Brain microvascular endothelial cell (primary cell): ENCODE results near the gene FNBP1.

Source experiments
- DNase-seq: peaks from one replicate; pipeline ENCODE4 v3.0.0-alpha.2; 2020
- H3K27ac ChIP-seq: fragments of 250-450 bp; sonication (Bioruptor Pico); 2 replicates; pipeline ENCODE4 v1.5.1; 2020; ENCODE audit warnings: mild to moderate bottlenecking, moderate library complexity
- H3K27me3 ChIP-seq: fragments of 250-450 bp; sonication (Bioruptor Pico); replicated peaks from 2 replicates; pipeline ENCODE4 v1.5.1; 2020; ENCODE audit warnings: mild to moderate bottlenecking
- H3K36me3 ChIP-seq: fragments of 250-450 bp; sonication (Bioruptor Pico); replicated peaks from 2 replicates; pipeline ENCODE4 v1.5.1; 2020; ENCODE audit warnings: mild to moderate bottlenecking
- H3K4me3 ChIP-seq: 2 replicates; pipeline ENCODE4 v1.5.1; 2011; ENCODE audit warnings: low read depth, mild to moderate bottlenecking, control low read depth, low read length, moderate library complexity
- CTCF ChIP-seq: IDR thresholded peaks from 2 replicates; pipeline ENCODE4 v1.5.1; 2011; ENCODE audit warnings: low read depth, mild to moderate bottlenecking, moderate library complexity, low read length, control low read depth, inconsistent platforms; ENCODE audit errors: missing control alignments
- in situ Hi-C: cut with HindIII; loops from 2 replicates; pipeline ENCODE4 v1.10.0; 2017; ENCODE audit warnings: low sequenced_read_pairs, low pct_ligation_motif_present

The FNBP1 gene

GRCh38 chr9:129878291-129878690 lies 164.7 kb downstream of the FNBP1 start:
- H3K4me3 ChIP-seq, result no peak overlapping the region
- DNase-seq, result no peak
- TF ChIP-seq CTCF, result no peak
- in situ Hi-C loops, result no loop called here
- peaks cover 23% of the 10 kb centered on the region for H3K36me3 ChIP-seq
- H3K27me3 ChIP-seq, result no peaks in the 10 kb centered on the region
- no peak overlapping the region for H3K27ac ChIP-seq

- in situ Hi-C loops, result no loop called here
- H3K4me3 ChIP-seq, result no peak overlapping the region
- TF ChIP-seq CTCF, result no peak
- H3K27ac ChIP-seq, result no peak overlapping the region
- peaks cover 22% of the 10 kb centered on the region for H3K36me3 ChIP-seq
- DNase-seq, result no peak
- H3K27me3 ChIP-seq, result no peaks in the 10 kb centered on the region
These were observed 166.2 kb downstream of the FNBP1 start for GRCh38 chr9:129876815-129877214.

GRCh38 chr9:129875687-129876395 lies 167.1 kb downstream of the FNBP1 start:
- in situ Hi-C loops, result no loop called here
- no peak for DNase-seq
- TF ChIP-seq CTCF, result no peak
- no peak overlapping the region for H3K4me3 ChIP-seq
- no peaks in the 10 kb centered on the region for H3K27me3 ChIP-seq
- no peak overlapping the region for H3K27ac ChIP-seq
- H3K36me3 ChIP-seq, result peaks cover 19% of the 10 kb centered on the region

GRCh38 chr9:129875181-129875611 lies 167.8 kb downstream of the FNBP1 start:
- Histone ChIP-seq H3K4me3 (no peak overlapping the region), H3K27me3 (no peaks in the 10 kb centered on the region), H3K36me3 (peaks cover 15% of the 10 kb centered on the region), H3K27ac (no peak overlapping the region)
- in situ Hi-C loops, result no loop called here
- DNase-seq, result no peak
- peak; percentile 42 for TF ChIP-seq CTCF

- DNase-seq, result no peak
- Histone ChIP-seq H3K36me3 (peaks cover 12% of the 10 kb centered on the region), H3K4me3 (no peak overlapping the region), H3K27ac (no peak overlapping the region), H3K27me3 (no peaks in the 10 kb centered on the region)
- in situ Hi-C loops, result no loop called here
- no peak for TF ChIP-seq CTCF
These were observed 168.5 kb downstream of the FNBP1 start for GRCh38 chr9:129874261-129875101.
